Ascending aorta (tissue), 2 donors: ENCODE measurements around the gene POLR3B. TPM values are rescaled to one million over a fixed set of nuclear protein-coding genes. Genes with fewer than 3 reads are reported as not detected.

ENCODE experiments used
- DNase-seq, 2 donors: peaks; one replicate each; pipeline ENCODE4 v3.0.0-alpha.2; 2019; ENCODE audit warnings: low spot score in 2 of 2
- H3K27ac ChIP-seq, 2 donors: fragments of 200-600 bp; sonication (generic); one replicate each; pipeline ENCODE4 v1.5.1; 2016 to 2017; ENCODE audit warnings: mild to moderate bottlenecking in 1 of 2
- H3K27me3 ChIP-seq: fragments of 200-600 bp; sonication (generic); one replicate; pipeline ENCODE4 v1.5.1; 2017
- H3K36me3 ChIP-seq, 2 donors: fragments of 200-600 bp; sonication (generic); one replicate each; pipeline ENCODE4 v1.5.1; 2016
- H3K4me1 ChIP-seq, 2 donors: fragments of 200-600 bp; sonication (generic); one replicate each; pipeline ENCODE4 v1.5.1; 2016 to 2017; ENCODE audit warnings: mild to moderate bottlenecking in 1 of 2
- H3K4me3 ChIP-seq, 2 donors: fragments of 200-600 bp; sonication (generic); one replicate each; pipeline ENCODE4 v1.5.1; 2016 to 2017; ENCODE audit warnings: mild to moderate bottlenecking in 1 of 2
- H3K9me3 ChIP-seq, 2 donors: fragments of 200-600 bp; sonication (generic); one replicate each; pipeline ENCODE4 v1.5.1; 2016
- intact Hi-C: fragments of 100-400 bp; cut with DNase I; formaldehyde crosslinking; loops from one replicate; pipeline ENCODE4 v1.15.1; 2023
- total RNA-seq: library from RNA; depleted of rRNA; stranded (reverse); fragments of >200 nt; gene quantifications from one replicate; pipeline ENCODE4 v1.1.0, GENCODE V29; 2016
- TF ChIP-seq, protein P1 (sequence below), 3 experiments: fragments of 200-600 bp in 2 of 3; fragments of 450-650 bp in 1 of 3; sonication (generic) in 2 of 3; IDR thresholded peaks; one replicate each; pipeline ENCODE4 v1.5.1; 2016 to 2019; ENCODE audit warnings: antibody characterized with exemption in 3 of 3, mild to moderate bottlenecking in 1 of 3, moderate library complexity in 1 of 3

POLR3B gene
- total RNA-seq, 1 donor from 2014 or later: 0.21 TPM

DNA sequence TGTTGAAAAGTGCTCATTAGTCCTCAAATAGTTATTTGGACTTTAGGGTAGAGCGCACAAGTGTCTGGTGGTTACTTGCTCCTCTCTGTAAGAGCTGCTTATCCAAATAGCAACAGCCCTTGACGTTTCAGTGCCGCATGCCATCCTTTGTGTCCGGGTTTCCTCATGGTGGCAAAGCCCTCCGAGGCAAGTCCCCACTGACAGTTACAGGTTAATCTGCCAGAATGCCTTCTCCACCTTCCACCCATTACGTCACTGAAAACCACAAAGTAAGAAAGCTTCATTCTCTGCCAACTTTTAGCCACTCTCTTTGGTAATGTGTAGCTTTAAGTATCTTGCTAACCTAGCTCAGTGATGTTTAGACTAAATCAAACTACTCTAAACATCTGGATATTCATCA, 78.6 kb downstream of the POLR3B start:
- H3K27ac ChIP-seq: no peak overlapping the region
- no peaks in the 10 kb centered on the region for H3K27me3 ChIP-seq
- H3K4me1 ChIP-seq: no peaks in the 10 kb centered on the region
- peaks cover 2 to 50% of the 10 kb centered on the region in 2 donors for H3K36me3 ChIP-seq
- no peak overlapping the region for H3K4me3 ChIP-seq
- TF ChIP-seq, protein P1, sequence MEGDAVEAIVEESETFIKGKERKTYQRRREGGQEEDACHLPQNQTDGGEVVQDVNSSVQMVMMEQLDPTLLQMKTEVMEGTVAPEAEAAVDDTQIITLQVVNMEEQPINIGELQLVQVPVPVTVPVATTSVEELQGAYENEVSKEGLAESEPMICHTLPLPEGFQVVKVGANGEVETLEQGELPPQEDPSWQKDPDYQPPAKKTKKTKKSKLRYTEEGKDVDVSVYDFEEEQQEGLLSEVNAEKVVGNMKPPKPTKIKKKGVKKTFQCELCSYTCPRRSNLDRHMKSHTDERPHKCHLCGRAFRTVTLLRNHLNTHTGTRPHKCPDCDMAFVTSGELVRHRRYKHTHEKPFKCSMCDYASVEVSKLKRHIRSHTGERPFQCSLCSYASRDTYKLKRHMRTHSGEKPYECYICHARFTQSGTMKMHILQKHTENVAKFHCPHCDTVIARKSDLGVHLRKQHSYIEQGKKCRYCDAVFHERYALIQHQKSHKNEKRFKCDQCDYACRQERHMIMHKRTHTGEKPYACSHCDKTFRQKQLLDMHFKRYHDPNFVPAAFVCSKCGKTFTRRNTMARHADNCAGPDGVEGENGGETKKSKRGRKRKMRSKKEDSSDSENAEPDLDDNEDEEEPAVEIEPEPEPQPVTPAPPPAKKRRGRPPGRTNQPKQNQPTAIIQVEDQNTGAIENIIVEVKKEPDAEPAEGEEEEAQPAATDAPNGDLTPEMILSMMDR (IDR thresholded peaks at IDR 0.05): no peak
- intact Hi-C loops: no loop called here
- no peaks in the 10 kb centered on the region for H3K9me3 ChIP-seq
- no peak for DNase-seq

DNA sequence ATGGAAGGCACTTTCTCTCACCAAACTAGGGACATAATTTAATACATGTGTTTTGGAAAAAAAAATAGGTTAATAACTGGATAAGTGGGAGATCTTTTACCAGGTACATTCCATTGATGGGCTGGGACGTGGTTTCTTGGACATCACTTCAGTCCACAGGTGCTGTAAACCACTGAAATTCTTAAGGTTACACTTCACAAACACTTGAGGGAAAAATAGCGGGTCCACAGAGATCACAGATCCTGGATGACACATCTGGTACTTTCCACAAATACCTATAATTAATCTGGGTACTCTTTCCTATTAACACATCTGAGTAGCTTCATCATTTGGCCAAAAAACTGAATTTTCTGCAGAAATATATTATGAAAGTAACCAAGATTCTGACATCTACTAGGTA, 85.0 kb downstream of the POLR3B start:
- H3K9me3 ChIP-seq: no peaks in the 10 kb centered on the region
- peaks cover 0 to 31% of the 10 kb centered on the region in 2 donors for H3K36me3 ChIP-seq
- intact Hi-C loops: no loop called here
- TF ChIP-seq, protein P1 (IDR thresholded peaks at IDR 0.05): no peak
- H3K4me1 ChIP-seq: no peaks in the 10 kb centered on the region
- H3K27me3 ChIP-seq: no peaks in the 10 kb centered on the region
- no peak overlapping the region for H3K27ac ChIP-seq
- DNase-seq: no peak
- no peak overlapping the region for H3K4me3 ChIP-seq

DNA sequence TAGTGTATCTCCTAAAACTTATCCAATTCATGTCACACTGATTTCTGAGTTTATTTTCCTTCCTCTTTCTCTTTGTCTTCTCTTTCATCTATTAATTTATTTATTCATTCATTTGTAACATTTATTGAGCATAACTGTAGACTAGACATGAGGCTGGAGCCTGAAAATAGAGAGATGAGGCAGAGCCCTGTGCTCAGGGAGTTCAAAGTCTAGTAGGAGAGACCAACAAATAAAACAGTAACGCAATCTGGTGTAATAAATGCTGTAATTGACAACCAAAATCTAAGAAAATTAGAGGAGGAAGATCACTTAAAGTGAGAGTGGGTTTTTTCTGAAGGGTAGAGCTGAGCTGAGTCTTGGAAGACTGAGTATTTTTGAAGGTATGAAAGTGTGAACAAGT, 87.5 kb downstream of the POLR3B start:
- H3K27ac ChIP-seq: no peak overlapping the region
- no peak for DNase-seq
- no peaks in the 10 kb centered on the region for H3K9me3 ChIP-seq
- TF ChIP-seq, protein P1 (IDR thresholded peaks at IDR 0.05): no peak
- no peaks in the 10 kb centered on the region for H3K4me1 ChIP-seq
- H3K36me3 ChIP-seq: peaks cover 0 to 9% of the 10 kb centered on the region in 2 donors
- H3K27me3 ChIP-seq: no peaks in the 10 kb centered on the region
- H3K4me3 ChIP-seq: no peak overlapping the region
- intact Hi-C loops: no loop called here

DNA sequence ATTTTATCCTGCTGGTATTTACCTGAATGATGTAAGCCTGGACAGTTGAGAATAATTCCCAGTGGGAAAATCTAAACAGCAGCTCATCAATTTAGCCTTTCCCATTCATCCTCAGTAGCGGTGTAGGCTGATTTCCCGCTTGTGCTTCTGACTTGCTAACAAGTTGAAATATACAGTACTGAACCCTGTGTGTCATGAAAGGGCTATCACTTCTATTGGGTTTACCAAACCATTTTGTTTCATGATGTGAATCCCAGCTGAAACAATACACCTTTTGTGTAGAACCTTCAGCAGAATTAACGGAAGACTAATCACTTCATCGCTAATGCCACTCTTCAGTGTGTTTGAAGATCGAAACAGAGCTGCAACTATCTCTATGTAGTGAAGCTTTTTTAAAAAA, 88.4 kb downstream of the POLR3B start:
- no peak overlapping the region for H3K27ac ChIP-seq
- H3K27me3 ChIP-seq: no peaks in the 10 kb centered on the region
- H3K36me3 ChIP-seq: peaks cover 0 to 5% of the 10 kb centered on the region in 2 donors
- intact Hi-C loops: no loop called here
- no peak for DNase-seq
- TF ChIP-seq, protein P1 (IDR thresholded peaks at IDR 0.05): no peak
- H3K4me1 ChIP-seq: no peaks in the 10 kb centered on the region
- H3K4me3 ChIP-seq: no peak overlapping the region
- H3K9me3 ChIP-seq: no peaks in the 10 kb centered on the region

DNA sequence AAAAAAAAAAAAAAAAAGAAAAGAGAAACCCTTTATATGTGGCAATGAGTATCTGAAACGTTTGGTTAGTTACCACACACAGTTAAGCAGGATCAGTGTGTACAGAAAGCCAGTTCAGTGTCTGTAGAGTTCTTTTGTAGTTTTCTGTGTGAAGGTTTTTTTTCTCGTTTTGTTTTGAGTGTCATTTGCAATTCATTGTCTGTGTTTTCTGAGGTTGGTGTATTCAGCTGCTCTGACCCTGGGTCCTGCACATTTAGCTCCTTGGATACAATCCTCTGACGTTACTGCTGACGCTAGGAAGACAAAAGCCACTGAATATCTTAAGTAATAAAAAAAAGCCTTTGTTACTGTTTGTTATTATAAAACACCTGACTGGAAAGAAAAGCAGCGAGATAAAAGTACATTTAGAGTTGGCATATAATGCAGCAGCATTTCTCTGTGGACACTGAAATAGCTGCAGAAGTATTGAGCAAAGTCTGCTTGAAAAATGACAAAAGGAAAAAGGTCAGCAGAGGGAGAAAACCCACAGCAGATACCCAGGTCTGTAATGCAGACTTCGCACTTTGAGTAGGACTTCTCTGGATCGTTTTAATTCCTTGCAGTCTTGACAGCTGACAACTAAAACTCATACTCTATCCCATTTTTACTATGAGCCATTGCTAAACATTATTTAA, 89.0 kb downstream of the POLR3B start:
- no peak overlapping the region for H3K27ac ChIP-seq
- no peaks in the 10 kb centered on the region for H3K27me3 ChIP-seq
- no peaks in the 10 kb centered on the region for H3K4me1 ChIP-seq
- H3K4me3 ChIP-seq: no peak overlapping the region
- TF ChIP-seq, protein P1 (IDR thresholded peaks at IDR 0.05): no peak
- intact Hi-C loops: no loop called here
- no peak for DNase-seq
- peaks cover 0 to 5% of the 10 kb centered on the region in 2 donors for H3K36me3 ChIP-seq
- no peaks in the 10 kb centered on the region for H3K9me3 ChIP-seq

DNA sequence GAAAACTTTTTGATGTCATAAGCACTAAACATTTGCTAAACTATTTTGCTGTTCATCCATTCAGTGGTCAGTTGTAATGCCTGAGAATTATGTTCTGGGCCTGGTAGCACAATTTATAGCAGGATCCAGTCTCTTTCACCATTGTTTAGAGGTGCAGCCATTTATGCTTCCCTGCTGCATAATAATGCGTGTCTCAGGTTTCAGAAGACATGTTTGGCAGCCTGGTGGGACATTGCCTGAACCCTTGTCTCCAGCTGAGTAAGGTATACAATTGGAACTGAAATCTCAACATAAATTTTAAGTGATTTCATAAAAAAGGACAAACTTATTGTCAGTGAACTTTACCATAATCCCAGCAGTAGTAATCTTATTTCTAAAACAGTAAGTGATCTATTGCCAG, 94.8 kb downstream of the POLR3B start:
- no peaks in the 10 kb centered on the region for H3K9me3 ChIP-seq
- TF ChIP-seq, protein P1 (IDR thresholded peaks at IDR 0.05): no peak
- intact Hi-C loops: no loop called here

More for the DNA sequence above, 94.8 kb downstream of the POLR3B start:
- Histone ChIP-seq H3K27me3 (no peaks in the 10 kb centered on the region), H3K27ac (no peak overlapping the region), H3K4me3 (no peak overlapping the region), H3K4me1 (no peaks in the 10 kb centered on the region), H3K36me3 (peaks cover 0 to 5% of the 10 kb centered on the region in 2 donors)
- no peak for DNase-seq
